Vagina (tissue), 2 donors: Measurements from ENCODE around the gene PDZD7. TPM values are rescaled to one million over a fixed set of nuclear protein-coding genes. Genes with fewer than 3 reads are reported as not detected.

Experiments used
- DNase-seq, 2 donors: peaks; one replicate each; pipeline ENCODE4 v3.0.0-alpha.2; 2017; ENCODE audit errors: extremely low spot score in 2 of 2
- H3K27ac ChIP-seq: fragments of 200-600 bp; sonication (generic); one replicate; pipeline ENCODE4 v1.5.1; 2019
- H3K27me3 ChIP-seq: fragments of 200-600 bp; sonication (generic); one replicate; pipeline ENCODE4 v1.5.1; 2019
- H3K36me3 ChIP-seq, 2 donors: fragments of 200-600 bp; sonication (generic); one replicate each; pipeline ENCODE4 v1.5.1; 2017 to 2019
- H3K4me1 ChIP-seq: fragments of 200-600 bp; sonication (generic); one replicate; pipeline ENCODE4 v1.5.1; 2019
- H3K4me3 ChIP-seq, 2 donors: fragments of 200-600 bp; sonication (generic); 1 replicate in 1 of 2; 2 replicates in 1 of 2; pipeline ENCODE4 v1.5.1; 2016 to 2019
- H3K9me3 ChIP-seq: fragments of 200-600 bp; sonication (generic); one replicate; pipeline ENCODE4 v1.5.1; 2019
- CTCF ChIP-seq, 3 experiments: fragments of 450-650 bp in 2 of 3; fragments of 200-600 bp in 1 of 3; sonication (generic) in 1 of 3; IDR thresholded peaks; one replicate each; pipeline ENCODE4 v1.5.1; 2017 to 2019; ENCODE audit warnings: antibody characterized with exemption in 3 of 3, mild to moderate bottlenecking in 2 of 3, moderate library complexity in 2 of 3
- POLR2A ChIP-seq, 2 donors: fragments of 450-650 bp; IDR thresholded peaks; one replicate each; pipeline ENCODE4 v1.6.1; 2017; ENCODE audit warnings: antibody characterized with exemption in 2 of 2, mild to moderate bottlenecking in 2 of 2, moderate library complexity in 2 of 2
- POLR2AphosphoS5 ChIP-seq, 2 donors: sonication (generic); formaldehyde crosslinking; IDR thresholded peaks; one replicate each; pipeline ENCODE4 v1.9.0; 2017; ENCODE audit warnings: antibody characterized with exemption in 2 of 2, mild to moderate bottlenecking in 2 of 2, low read depth in 1 of 2; ENCODE audit not compliant: insufficient read depth in 1 of 2
- intact Hi-C: fragments of 100-400 bp; cut with DNase I; formaldehyde crosslinking; loops from one replicate; pipeline ENCODE4 v1.15.1; 2023
- total RNA-seq: library from RNA; depleted of rRNA; stranded (reverse); fragments of >200 nt; gene quantifications from one replicate; pipeline ENCODE4 v1.2.3, GENCODE V29; 2016

The PDZD7 gene
- total RNA-seq, 1 donor from 2014 or later, result 1.5 TPM

DNA sequence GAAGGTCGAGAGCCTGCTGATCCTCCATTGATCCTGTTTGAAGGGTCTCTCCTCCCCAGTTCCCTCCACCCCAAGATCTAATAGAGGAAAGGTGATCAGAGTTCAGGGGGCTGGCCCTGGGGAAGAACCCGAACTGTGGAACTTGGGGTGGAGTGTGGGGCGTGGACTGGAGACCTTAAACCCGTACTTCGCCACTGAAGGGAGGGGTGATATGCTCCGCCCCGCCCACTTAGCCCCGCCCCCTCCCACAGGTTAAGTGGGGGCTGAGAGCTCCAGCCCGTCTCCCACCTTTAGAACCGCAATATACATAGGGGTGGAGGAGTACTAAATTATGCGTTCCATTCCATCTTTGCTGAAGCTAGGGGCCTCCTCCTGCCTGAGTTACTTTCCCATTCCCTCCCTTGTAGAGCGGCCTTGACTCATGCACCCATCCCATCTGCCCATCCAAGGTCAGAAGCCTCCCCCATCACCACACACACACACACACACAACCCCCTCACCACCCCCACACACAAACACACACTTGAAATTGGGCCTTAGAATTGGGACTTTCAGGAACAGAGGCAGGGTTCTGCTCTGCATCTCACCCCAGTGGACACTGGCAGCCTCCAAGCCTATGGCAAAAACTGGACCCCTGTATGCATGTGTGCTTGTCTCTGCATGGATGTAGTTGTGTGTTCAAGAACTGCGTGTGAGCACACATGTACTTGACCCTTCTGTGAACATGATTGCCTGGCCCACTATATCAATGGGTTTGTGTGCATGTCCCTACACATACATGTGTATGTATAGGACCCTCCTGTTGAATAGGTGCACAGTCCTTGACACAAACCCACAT is 60.6 kb downstream of the PDZD7 start:
- intact Hi-C loops, result no loop called here
- no peak for DNase-seq
- TF ChIP-seq POLR2AphosphoS5 (IDR thresholded peaks at IDR 0.05; ENCODE audit: insufficient read depth in 1 of 2, low read depth in 1 of 2) (no peak), CTCF (IDR thresholded peaks at IDR 0.05) (no peak), POLR2A (IDR thresholded peaks at IDR 0.05) (no peak)
- Histone ChIP-seq H3K36me3 (peaks cover 0 to 8% of the 10 kb centered on the region in 2 donors), H3K4me3 (peak overlapping the region; percentile 60 to 72), H3K9me3 (no peaks in the 10 kb centered on the region), H3K27me3 (no peaks in the 10 kb centered on the region), H3K4me1 (peaks cover 15% of the 10 kb centered on the region), H3K27ac (no peak overlapping the region)

DNA sequence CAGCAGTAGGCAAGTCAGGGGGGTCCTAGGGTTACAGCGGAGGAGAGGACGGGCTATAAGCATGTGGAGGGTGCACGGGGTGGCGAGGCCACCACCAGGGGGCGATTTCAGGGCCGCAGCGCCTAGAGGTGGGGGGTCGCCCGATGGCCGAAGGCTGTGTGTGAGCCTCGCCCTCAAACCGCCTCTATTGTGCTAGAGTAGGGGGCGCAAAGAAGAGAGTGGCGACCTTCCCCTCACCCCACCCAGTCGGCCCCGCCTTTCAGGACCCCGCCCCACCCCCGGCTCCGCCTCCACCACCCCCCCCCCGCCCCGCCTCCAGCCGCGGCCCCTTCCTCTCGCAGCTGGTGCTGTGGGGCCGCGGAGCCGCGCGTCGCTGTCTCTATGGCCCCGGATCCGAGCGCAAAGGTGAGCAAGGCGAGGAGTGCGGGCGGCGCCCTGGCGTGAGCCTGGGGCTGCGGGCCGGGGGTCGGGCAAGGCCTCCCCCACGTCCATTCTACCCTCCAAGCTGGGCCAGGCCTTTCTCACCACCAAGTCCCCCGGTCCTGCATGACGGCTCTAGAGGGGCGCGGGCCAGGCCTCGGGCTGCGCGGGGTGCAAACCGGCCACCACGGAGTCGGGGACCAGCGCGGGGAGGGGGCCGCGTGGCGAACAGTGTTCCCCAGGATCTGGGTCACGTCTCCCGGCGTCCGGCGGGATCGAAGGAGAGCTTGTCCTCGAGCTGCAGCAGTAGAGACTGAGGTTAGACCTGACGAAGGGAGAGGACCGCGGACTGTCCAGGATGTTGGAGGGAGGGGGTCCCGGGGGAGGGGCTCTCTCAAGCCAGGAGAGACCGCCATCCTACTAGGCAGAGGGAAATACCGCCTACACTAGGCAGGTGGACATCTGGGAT is 61.5 kb downstream of the PDZD7 start, which contains the start of gene SEMA4G:
TSS of gene SEMA4G (plus strand) at position 318 of the 889 bp plus-strand sequence. CDS start 3,409 bp downstream, outside the sequence.
- Histone ChIP-seq H3K36me3 (peaks cover 0 to 9% of the 10 kb centered on the region in 2 donors), H3K9me3 (no peaks in the 10 kb centered on the region), H3K4me1 (peaks cover 15% of the 10 kb centered on the region), H3K27ac (no peak within 1 kb of the TSS), H3K4me3 (peak within 1 kb of the TSS; percentile 60 to 72), H3K27me3 (no peaks in the 10 kb centered on the region)
- TF ChIP-seq CTCF (IDR thresholded peaks at IDR 0.05) (peak; percentile 27 to 54 (median 46)), POLR2AphosphoS5 (IDR thresholded peaks at IDR 0.05; ENCODE audit: insufficient read depth in 1 of 2, low read depth in 1 of 2) (peak in 1 of 2 donors; percentile 18), POLR2A (IDR thresholded peaks at IDR 0.05) (no peak)
- intact Hi-C loops, result no loop called here
- no peak for DNase-seq

GRCh38 chr10:100968863-100969186 is 62.1 kb downstream of the PDZD7 start:
- Histone ChIP-seq H3K36me3 (peaks cover 0 to 9% of the 10 kb centered on the region in 2 donors), H3K4me3 (peak overlapping the region; percentile 60 to 72), H3K4me1 (peaks cover 15% of the 10 kb centered on the region), H3K27ac (no peak overlapping the region), H3K9me3 (no peaks in the 10 kb centered on the region), H3K27me3 (no peaks in the 10 kb centered on the region)
- DNase-seq, result no peak
- no peak for TF ChIP-seq POLR2AphosphoS5 (IDR thresholded peaks at IDR 0.05; ENCODE audit: insufficient read depth in 1 of 2, low read depth in 1 of 2)
- TF ChIP-seq CTCF (IDR thresholded peaks at IDR 0.05), result no peak
- TF ChIP-seq POLR2A (IDR thresholded peaks at IDR 0.05), result no peak
- intact Hi-C loops, result no loop called here

DNA sequence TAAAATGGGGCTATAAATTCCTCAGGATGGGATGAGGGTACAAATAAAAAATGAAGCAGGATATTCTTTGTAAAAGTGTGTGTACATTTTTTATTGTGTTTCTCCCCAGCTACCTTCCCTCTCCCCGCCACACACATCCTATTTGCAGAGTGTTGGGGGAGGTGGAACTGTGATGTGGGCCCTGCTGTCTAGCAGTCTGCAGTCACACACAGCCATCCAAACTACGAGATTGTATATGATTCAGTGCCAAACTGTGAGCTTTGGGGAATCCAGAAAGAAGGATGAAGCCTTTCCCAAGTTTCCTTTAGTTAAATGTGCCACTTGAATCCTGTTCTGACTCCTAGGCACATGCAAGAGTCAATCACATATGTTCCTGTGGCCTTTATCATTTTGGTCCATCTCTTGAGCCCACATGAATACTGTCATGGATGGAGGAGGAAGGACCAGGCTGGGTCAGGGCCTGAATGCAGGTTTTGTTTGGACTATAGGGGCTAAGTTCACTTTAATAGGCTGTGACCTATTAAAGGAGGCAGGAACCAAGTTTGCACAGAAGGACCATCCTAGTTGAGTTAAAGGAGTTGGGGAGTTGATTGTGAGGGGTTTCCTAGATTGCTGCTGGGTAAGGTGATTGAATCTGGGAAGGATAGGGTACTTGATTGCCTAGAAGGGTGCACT is 62.7 kb downstream of the PDZD7 start:
- TF ChIP-seq POLR2A (IDR thresholded peaks at IDR 0.05), result no peak
- TF ChIP-seq POLR2AphosphoS5 (IDR thresholded peaks at IDR 0.05; ENCODE audit: insufficient read depth in 1 of 2, low read depth in 1 of 2), result no peak
- TF ChIP-seq CTCF (IDR thresholded peaks at IDR 0.05), result no peak
- Histone ChIP-seq H3K9me3 (no peaks in the 10 kb centered on the region), H3K27ac (no peak overlapping the region), H3K27me3 (no peaks in the 10 kb centered on the region), H3K36me3 (peaks cover 0 to 11% of the 10 kb centered on the region in 2 donors), H3K4me1 (peaks cover 15% of the 10 kb centered on the region), H3K4me3 (no peak overlapping the region)
- no peak for DNase-seq
- intact Hi-C loops, result no loop called here
